AG04450 (cell line): ENCODE results near the gene PCCB. TPM values are rescaled to one million over a fixed set of nuclear protein-coding genes. Genes with fewer than 3 reads are reported as not detected.

Experiments
- CTCF ChIA-PET: fragments of 300-600, 350-600 bp; formaldehyde crosslinking; extraction: SDS; loops from one replicate; lab custom pipeline; 2022; ENCODE audit warnings: antibody characterized with exemption, inconsistent platforms; lab: Charles Lee
- POLR2A ChIA-PET: fragments of 350-600 bp; formaldehyde crosslinking; extraction: SDS; loops from one replicate; lab custom pipeline; 2021; ENCODE audit warnings: antibody characterized with exemption, inconsistent platforms; lab: Yijun Ruan, JAX
- DNase-seq: peaks from one replicate; pipeline ENCODE4 v3.0.0-alpha.2; 2011; ENCODE audit warnings: low read depth, low spot score
- H3K27ac ChIP-seq: one replicate; pipeline ENCODE4 v1.5.1; 2012; ENCODE audit warnings: low read depth, low read length, control low read depth
- H3K27me3 ChIP-seq: one replicate; pipeline ENCODE4 v1.6.0; 2012; ENCODE audit warnings: low read length; ENCODE audit not compliant: control insufficient read depth, insufficient read depth
- H3K4me3 ChIP-seq: 2 replicates; pipeline ENCODE4 v1.5.1; 2011; ENCODE audit warnings: mild to moderate bottlenecking, low read depth, low read length, control low read depth
- H3K9me3 ChIP-seq: 2 replicates; pipeline ENCODE4 v1.5.1; 2012; ENCODE audit warnings: low read length; ENCODE audit not compliant: control insufficient read depth, insufficient read depth
- CTCF ChIP-seq: IDR thresholded peaks from 2 replicates; pipeline ENCODE4 v1.5.1; 2011; ENCODE audit warnings: low read depth, low read length, control low read depth, inconsistent platforms
- polyA plus RNA-seq: library from polyadenylated mRNA; depleted of rRNA; stranded (reverse); fragments of >200 nt; gene quantifications from 2 replicates; pipeline ENCODE4 v1.2.3, GENCODE V29; 2011

PCCB gene
- polyA plus RNA-seq, 1 experiment: 67.7 TPM

GRCh38 chr3:136232413-136232812 lies 17.7 kb upstream of the PCCB start:
- POLR2A ChIA-PET: interaction anchor here (0.7 kb wide), 1 partner anchor 36 kb away, joined by 3 read pairs; the partner anchor contains the start of gene MSL2
- Histone ChIP-seq H3K27ac (no peak overlapping the region), H3K9me3 (no peaks in the 10 kb centered on the region), H3K4me3 (no peak overlapping the region), H3K27me3 (no peaks in the 10 kb centered on the region)
- no peak for TF ChIP-seq CTCF
- DNase-seq: no peak
- CTCF ChIA-PET: no interaction called here

GRCh38 chr3:136235545-136235944 lies 14.6 kb upstream of the PCCB start:
- no peak for DNase-seq
- H3K27ac ChIP-seq: no peak overlapping the region
- POLR2A ChIA-PET: interaction anchor here (0.6 kb wide), 1 partner anchor 39 kb away, joined by 3 read pairs; no protein-coding TSS in a partner anchor
- H3K4me3 ChIP-seq: no peak overlapping the region
- H3K27me3 ChIP-seq: no peaks in the 10 kb centered on the region
- CTCF ChIA-PET: interaction anchor here (0.6 kb wide), 1 partner anchor 156 kb away, joined by 5 read pairs; no protein-coding TSS in a partner anchor
- no peak for TF ChIP-seq CTCF
- H3K9me3 ChIP-seq: no peaks in the 10 kb centered on the region

- TF ChIP-seq CTCF: no peak
- Histone ChIP-seq H3K9me3 (no peaks in the 10 kb centered on the region), H3K4me3 (no peak overlapping the region), H3K27ac (no peak overlapping the region), H3K27me3 (no peaks in the 10 kb centered on the region)
- no peak for DNase-seq
- POLR2A ChIA-PET: no interaction called here
- CTCF ChIA-PET: interaction anchor here (0.6 kb wide), 1 partner anchor 155 kb away, joined by 5 read pairs; no protein-coding TSS in a partner anchor
These were observed 14.0 kb upstream of the PCCB start for GRCh38 chr3:136236109-136236508.

- Histone ChIP-seq H3K9me3 (no peaks in the 10 kb centered on the region), H3K27me3 (peaks cover 6% of the 10 kb centered on the region), H3K27ac (no peak overlapping the region), H3K4me3 (no peak overlapping the region)
- no peak for DNase-seq
- CTCF ChIA-PET: interaction anchor here (0.5 kb wide), 1 partner anchor 26 kb away, joined by 4 read pairs; no protein-coding TSS in a partner anchor
- TF ChIP-seq CTCF: no peak
- POLR2A ChIA-PET: no interaction called here
These were observed 13.0 kb upstream of the PCCB start for GRCh38 chr3:136237103-136237502.

- Histone ChIP-seq H3K4me3 (no peak overlapping the region), H3K27ac (no peak overlapping the region), H3K27me3 (peaks cover 8% of the 10 kb centered on the region), H3K9me3 (no peaks in the 10 kb centered on the region)
- DNase-seq: no peak
- no peak for TF ChIP-seq CTCF
- POLR2A ChIA-PET: interaction anchor here (1.4 to 2.7 kb wide), 2 partner anchors 42 to 43 kb away, joined by 3 to 15 read pairs; partner anchors contain the start of gene MSL2
- CTCF ChIA-PET: interaction anchor here (0.7 to 1.1 kb wide), 4 partner anchors 13 to 776 kb away, joined by 3 to 5 read pairs (median 4); no protein-coding TSS in a partner anchor
These were observed 12.0 kb upstream of the PCCB start for GRCh38 chr3:136237961-136238649.
